Calu3 (cell line): ENCODE measurements around the gene SCNM1. TPM values are rescaled to one million over a fixed set of nuclear protein-coding genes. Genes with fewer than 3 reads are reported as not detected.

Source experiments
- BruUV-seq: library from RNA; stranded (reverse); fragments of 400-500 nt; replicated peaks from 2 replicates; lab custom pipeline; 2021; lab: Mats Ljungman, UMichigan
- CTCF ChIA-PET: fragments of 300-600 bp; sonication (Branson Sonifier 250); formaldehyde crosslinking; loops from one replicate; lab custom pipeline; 2022; ENCODE audit warnings: antibody characterized with exemption; lab: Charles Lee
- DNase-seq: peaks from one replicate; pipeline ENCODE4 v3.0.0; 2022
- H3K27ac Mint-ChIP-seq: one replicate; pipeline ENCODE4 v1.8.0; 2022; ENCODE audit warnings: mixed read lengths; ENCODE audit not compliant: unreplicated experiment
- H3K27me3 Mint-ChIP-seq: one replicate; pipeline ENCODE4 v1.8.0; 2022; ENCODE audit warnings: mixed read lengths; ENCODE audit not compliant: unreplicated experiment
- H3K36me3 Mint-ChIP-seq: one replicate; pipeline ENCODE4 v1.8.0; 2022; ENCODE audit warnings: mild to moderate bottlenecking, moderate library complexity, mixed read lengths; ENCODE audit not compliant: insufficient read depth, unreplicated experiment
- H3K4me1 Mint-ChIP-seq: one replicate; pipeline ENCODE4 v1.8.0; 2022; ENCODE audit warnings: mild to moderate bottlenecking, low read depth, mixed read lengths; ENCODE audit not compliant: unreplicated experiment
- H3K4me3 Mint-ChIP-seq: one replicate; pipeline ENCODE4 v1.8.0; 2022; ENCODE audit warnings: mild to moderate bottlenecking, low read depth, moderate library complexity, mixed read lengths; ENCODE audit not compliant: unreplicated experiment
- H3K9me3 Mint-ChIP-seq: one replicate; pipeline ENCODE4 v1.8.0; 2022; ENCODE audit warnings: low read depth, mixed read lengths; ENCODE audit not compliant: unreplicated experiment
- intact Hi-C: fragments of 100-400 bp; cut with micrococcal nuclease; formaldehyde crosslinking; loops from one replicate; pipeline ENCODE4 v1.10.0; 2022; ENCODE audit not compliant: unreplicated experiment
- total RNA-seq: library from RNA; stranded (reverse); gene quantifications from 2 replicates; pipeline ENCODE4 v1.2.3, GENCODE V29; 2022
- TF ChIP-seq, protein P1 (sequence below): fragments of 200-600 bp; IDR thresholded peaks from one replicate; pipeline ENCODE4 v1.8.0; 2022; ENCODE audit warnings: antibody characterized with exemption; ENCODE audit not compliant: unreplicated experiment

SCNM1 gene
- total RNA-seq, 1 experiment from 2014 or later, result 47.3 TPM

DNA sequence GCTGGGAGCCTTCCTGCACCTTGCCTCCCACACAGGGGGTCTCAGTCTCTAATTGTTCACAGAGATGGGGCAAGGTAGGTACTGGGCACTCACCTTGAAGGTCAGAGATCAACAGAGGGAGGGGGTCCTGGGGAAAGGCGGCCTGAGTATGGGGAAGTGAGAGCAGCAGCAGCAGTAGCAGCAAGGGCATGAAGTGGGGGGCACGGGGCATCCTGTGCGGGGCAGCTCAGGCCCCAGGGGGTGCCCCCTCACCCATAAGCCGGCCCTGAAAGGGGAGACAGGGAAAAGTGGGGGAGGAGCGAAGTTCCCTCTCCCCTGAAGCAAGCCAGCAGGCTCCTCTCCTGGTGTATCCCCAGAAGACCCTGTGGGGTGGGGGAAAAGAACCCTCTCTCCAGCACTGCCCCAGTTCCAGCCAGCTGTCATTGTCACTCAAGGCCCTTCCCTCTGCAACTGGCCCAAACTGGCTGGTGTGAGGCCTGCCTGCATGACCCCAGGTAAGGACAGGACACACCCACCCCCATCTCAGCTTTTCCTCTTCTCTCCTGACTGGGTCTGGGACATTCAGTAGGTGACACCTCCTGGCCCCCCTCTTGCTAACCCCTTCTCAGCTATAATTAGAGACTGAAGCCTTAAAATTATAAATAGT lies 23.4 kb upstream of the SCNM1 start:
- BruUV-seq, result no TSS peak
- peaks cover 10% of the 10 kb centered on the region for H3K36me3 Mint-ChIP-seq
- TF ChIP-seq, protein P1, sequence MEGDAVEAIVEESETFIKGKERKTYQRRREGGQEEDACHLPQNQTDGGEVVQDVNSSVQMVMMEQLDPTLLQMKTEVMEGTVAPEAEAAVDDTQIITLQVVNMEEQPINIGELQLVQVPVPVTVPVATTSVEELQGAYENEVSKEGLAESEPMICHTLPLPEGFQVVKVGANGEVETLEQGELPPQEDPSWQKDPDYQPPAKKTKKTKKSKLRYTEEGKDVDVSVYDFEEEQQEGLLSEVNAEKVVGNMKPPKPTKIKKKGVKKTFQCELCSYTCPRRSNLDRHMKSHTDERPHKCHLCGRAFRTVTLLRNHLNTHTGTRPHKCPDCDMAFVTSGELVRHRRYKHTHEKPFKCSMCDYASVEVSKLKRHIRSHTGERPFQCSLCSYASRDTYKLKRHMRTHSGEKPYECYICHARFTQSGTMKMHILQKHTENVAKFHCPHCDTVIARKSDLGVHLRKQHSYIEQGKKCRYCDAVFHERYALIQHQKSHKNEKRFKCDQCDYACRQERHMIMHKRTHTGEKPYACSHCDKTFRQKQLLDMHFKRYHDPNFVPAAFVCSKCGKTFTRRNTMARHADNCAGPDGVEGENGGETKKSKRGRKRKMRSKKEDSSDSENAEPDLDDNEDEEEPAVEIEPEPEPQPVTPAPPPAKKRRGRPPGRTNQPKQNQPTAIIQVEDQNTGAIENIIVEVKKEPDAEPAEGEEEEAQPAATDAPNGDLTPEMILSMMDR, result no peak
- H3K4me3 Mint-ChIP-seq, result no peak overlapping the region
- CTCF ChIA-PET, result interaction anchor here (0.6 to 0.7 kb wide), 4 partner anchors 42 to 471 kb away, joined by 3 to 4 read pairs (median 3); no protein-coding TSS in a partner anchor
- peaks cover 49% of the 10 kb centered on the region for H3K27me3 Mint-ChIP-seq
- no peaks in the 10 kb centered on the region for H3K4me1 Mint-ChIP-seq
- H3K9me3 Mint-ChIP-seq, result no peaks in the 10 kb centered on the region
- H3K27ac Mint-ChIP-seq, result no peak overlapping the region
- intact Hi-C loops, result no loop called here
- no peak for DNase-seq

DNA sequence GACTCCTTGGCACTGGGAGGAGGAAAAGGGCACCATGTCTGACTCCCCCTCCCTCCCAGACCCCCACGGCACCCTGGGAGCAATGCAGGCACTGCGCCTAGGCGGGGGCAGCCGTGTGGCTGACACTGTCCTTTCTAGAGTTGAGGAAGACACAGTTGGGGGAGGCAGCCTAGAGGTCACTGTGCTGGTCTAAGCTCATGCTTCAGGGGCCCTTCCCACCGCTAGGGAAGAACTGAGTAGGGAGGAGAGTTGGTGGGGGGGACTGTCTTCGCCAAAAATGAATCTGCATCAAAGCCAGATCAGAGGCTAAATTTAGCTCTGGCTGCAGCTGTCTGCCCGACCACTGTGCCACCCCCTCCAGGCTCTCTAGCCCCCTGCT lies 22.9 kb upstream of the SCNM1 start:
- H3K9me3 Mint-ChIP-seq, result no peaks in the 10 kb centered on the region
- no peak for DNase-seq
- peaks cover 10% of the 10 kb centered on the region for H3K36me3 Mint-ChIP-seq
- no peaks in the 10 kb centered on the region for H3K4me1 Mint-ChIP-seq
- TF ChIP-seq, protein P1, result no peak
- no peak overlapping the region for H3K4me3 Mint-ChIP-seq
- CTCF ChIA-PET, result no interaction called here
- peaks cover 45% of the 10 kb centered on the region for H3K27me3 Mint-ChIP-seq
- no TSS peak for BruUV-seq
- no peak overlapping the region for H3K27ac Mint-ChIP-seq
- intact Hi-C loops, result no loop called here

DNA sequence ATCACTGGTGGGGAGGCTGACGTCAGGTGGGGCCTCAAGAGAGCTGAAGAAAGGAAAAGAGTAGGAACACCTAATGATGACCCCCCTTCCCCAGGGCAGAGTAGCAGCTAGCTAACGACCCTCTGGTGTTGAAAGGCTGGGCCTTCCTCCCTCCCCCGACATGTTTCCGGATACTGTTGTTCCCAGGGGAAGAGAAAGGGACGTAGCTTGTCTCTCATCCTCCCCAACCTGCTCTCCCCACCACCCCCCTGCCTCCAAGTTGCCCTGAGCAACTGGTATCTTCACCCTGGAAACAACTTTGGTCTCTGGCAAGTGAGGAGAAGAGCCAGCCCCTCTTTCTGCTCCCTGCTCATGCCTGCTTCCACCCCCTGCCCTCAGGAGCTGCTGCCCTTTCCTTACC lies 22.0 kb upstream of the SCNM1 start:
- CTCF ChIA-PET, result no interaction called here
- intact Hi-C loops, result no loop called here
- Mint-ChIP-seq H3K27me3 (peaks cover 36% of the 10 kb centered on the region), H3K27ac (no peak overlapping the region), H3K4me1 (no peaks in the 10 kb centered on the region), H3K36me3 (peaks cover 10% of the 10 kb centered on the region), H3K4me3 (no peak overlapping the region), H3K9me3 (no peaks in the 10 kb centered on the region)
- BruUV-seq, result no TSS peak
- no peak for DNase-seq
- TF ChIP-seq, protein P1, result no peak

DNA sequence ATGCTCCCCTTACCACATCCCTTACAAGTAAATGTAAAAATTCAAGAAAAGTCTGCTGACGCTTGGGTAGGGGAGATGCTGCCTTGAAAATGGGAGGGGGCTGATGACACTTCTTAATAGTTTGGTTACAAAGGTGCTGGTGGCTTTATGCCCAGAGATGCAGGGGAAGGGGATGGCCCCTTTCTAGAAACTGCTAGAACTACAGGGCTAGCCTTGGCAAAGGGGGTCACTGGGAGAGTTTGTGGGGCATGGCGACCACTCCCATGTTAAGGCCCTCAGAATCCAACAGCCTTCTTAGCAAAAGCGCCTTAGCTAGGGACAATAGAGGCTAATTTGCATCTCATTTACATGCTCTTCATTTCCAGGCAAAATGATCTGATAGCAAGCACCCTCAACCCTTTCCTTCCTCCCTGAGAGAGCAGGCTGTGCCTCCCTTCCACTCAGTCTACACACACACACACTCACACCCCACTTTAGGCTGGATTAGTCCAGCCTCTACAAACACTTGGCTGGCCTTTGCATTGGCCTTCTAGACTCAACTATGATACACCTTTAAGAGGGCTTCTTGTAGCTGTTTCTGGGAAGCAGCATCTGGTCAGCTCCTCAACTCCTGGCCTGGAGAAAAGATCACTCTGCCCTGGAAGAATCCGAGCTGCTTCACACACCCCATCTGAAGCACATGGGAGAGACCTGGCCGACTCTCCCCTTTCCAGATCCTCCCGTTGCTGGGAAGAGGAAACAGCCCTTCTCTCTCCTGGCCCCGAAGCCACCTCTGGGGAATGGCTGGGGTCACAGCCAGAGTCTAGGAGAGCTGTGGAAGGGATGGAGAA lies 21.3 kb upstream of the SCNM1 start:
- intact Hi-C loops, result no loop called here
- Mint-ChIP-seq H3K4me1 (no peaks in the 10 kb centered on the region), H3K4me3 (no peak overlapping the region), H3K36me3 (peaks cover 10% of the 10 kb centered on the region), H3K27ac (no peak overlapping the region), H3K27me3 (peaks cover 29% of the 10 kb centered on the region), H3K9me3 (no peaks in the 10 kb centered on the region)
- CTCF ChIA-PET, result interaction anchor here (0.6 kb wide), 1 partner anchor 77 kb away, joined by 3 read pairs; no protein-coding TSS in a partner anchor
- TF ChIP-seq, protein P1, result no peak
- BruUV-seq, result no TSS peak
- DNase-seq, result no peak
